ENCODE results near the gene PREPL. TPM values are rescaled to one million over a fixed set of nuclear protein-coding genes. Genes with fewer than 3 reads are reported as not detected.

Gene PREPL
- total and polyA plus RNA-seq, 2 experiments from 2014 or later, result 16.5 to 49.0 TPM

DNA sequence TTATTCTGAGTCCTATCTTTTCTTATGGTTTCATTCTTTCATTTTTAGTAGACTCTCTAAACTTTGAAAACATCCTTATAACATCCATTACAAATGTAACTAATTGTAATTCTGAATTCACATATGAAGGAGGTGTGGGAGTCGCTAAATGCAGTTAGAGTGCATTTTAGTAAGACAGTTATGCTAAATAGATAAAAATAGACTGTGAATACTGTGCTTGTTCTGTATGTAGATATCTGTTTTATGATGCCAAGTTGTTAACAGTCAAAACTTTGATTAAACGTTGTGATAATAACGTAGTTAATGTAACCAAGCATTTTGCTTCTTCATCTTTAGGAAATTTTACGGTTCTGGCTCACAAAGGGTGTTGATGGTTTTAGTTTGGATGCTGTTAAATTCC, 61.7 kb downstream of the PREPL start (continued):
- TF ChIP-seq, protein P1, sequence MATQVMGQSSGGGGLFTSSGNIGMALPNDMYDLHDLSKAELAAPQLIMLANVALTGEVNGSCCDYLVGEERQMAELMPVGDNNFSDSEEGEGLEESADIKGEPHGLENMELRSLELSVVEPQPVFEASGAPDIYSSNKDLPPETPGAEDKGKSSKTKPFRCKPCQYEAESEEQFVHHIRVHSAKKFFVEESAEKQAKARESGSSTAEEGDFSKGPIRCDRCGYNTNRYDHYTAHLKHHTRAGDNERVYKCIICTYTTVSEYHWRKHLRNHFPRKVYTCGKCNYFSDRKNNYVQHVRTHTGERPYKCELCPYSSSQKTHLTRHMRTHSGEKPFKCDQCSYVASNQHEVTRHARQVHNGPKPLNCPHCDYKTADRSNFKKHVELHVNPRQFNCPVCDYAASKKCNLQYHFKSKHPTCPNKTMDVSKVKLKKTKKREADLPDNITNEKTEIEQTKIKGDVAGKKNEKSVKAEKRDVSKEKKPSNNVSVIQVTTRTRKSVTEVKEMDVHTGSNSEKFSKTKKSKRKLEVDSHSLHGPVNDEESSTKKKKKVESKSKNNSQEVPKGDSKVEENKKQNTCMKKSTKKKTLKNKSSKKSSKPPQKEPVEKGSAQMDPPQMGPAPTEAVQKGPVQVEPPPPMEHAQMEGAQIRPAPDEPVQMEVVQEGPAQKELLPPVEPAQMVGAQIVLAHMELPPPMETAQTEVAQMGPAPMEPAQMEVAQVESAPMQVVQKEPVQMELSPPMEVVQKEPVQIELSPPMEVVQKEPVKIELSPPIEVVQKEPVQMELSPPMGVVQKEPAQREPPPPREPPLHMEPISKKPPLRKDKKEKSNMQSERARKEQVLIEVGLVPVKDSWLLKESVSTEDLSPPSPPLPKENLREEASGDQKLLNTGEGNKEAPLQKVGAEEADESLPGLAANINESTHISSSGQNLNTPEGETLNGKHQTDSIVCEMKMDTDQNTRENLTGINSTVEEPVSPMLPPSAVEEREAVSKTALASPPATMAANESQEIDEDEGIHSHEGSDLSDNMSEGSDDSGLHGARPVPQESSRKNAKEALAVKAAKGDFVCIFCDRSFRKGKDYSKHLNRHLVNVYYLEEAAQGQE (IDR thresholded peaks at IDR 0.05; ENCODE audit: unreplicated experiment), result no peak

DNA sequence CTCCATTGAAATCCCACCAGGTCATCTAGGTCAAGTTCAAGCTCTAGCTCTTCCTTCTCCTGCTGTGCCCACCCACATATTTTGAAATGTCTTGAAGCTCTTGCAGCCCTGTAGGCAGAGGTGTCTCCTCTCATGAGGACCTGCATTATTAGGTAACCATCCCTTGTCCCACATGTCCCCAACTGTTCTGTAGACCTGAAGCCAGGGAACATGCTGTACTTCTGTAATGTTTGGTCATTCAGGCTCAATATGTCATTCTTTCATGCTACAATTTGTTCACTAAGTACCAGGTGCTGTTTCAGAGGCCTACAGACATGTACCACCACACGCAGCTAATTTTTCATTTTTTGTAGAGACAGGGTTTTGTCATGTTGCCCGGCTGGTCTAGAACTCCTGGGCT, 63.9 kb downstream of the PREPL start:
- H4K20me1 ChIP-seq (replicated peaks; ENCODE audit: insufficient read depth), result no peaks in the 10 kb centered on the region
- no peaks in the 10 kb centered on the region for H3K27me3 ChIP-seq (ENCODE audit: insufficient read depth)
- no peaks in the 10 kb centered on the region for H3K79me2 ChIP-seq (replicated peaks; ENCODE audit: insufficient read depth)
- no peaks in the 10 kb centered on the region for H3K9me3 Mint-ChIP-seq
- no peaks in the 10 kb centered on the region for H3K4me1 ChIP-seq (ENCODE audit: insufficient read depth)
- H3K4me3 Mint-ChIP-seq, result no peak overlapping the region
- H3K36me3 Mint-ChIP-seq (ENCODE audit: low read depth), result no peaks in the 10 kb centered on the region
- ATAC-seq (no peak), DNase-seq (ENCODE audit: low spot score) (no peak)
- no peak overlapping the region for H3K27ac ChIP-seq (ENCODE audit: low read depth)
- no peaks in the 10 kb centered on the region; the same call in 1 of the 2 replicates for H3K9me2 ChIP-seq (ENCODE audit: insufficient read depth)
- peaks cover 12% of the 10 kb centered on the region for H3K4me1 Mint-ChIP-seq
- no peak overlapping the region for H2AFZ ChIP-seq
- H3K27me3 Mint-ChIP-seq (ENCODE audit: insufficient read depth, low read depth, poor library complexity), result peaks cover 4% of the 10 kb centered on the region
- H3K36me3 ChIP-seq (ENCODE audit: insufficient read depth), result no peaks in the 10 kb centered on the region
- no peaks in the 10 kb centered on the region for H3F3A ChIP-seq (replicated peaks; ENCODE audit: low read depth)
- no peak overlapping the region for H3K27ac Mint-ChIP-seq
- no peak overlapping the region for H3K4me3 ChIP-seq
- H3K4me2 ChIP-seq, result no peak overlapping the region
- TF ChIP-seq EZH2 (IDR thresholded peaks at IDR 0.05; ENCODE audit: low read depth, unreplicated experiment) (no peak), NANOG (IDR thresholded peaks at IDR 0.05; ENCODE audit: borderline replicate concordance) (no peak), POLR2AphosphoS5 (IDR thresholded peaks at IDR 0.05; ENCODE audit: low read depth) (no peak), EZH2phosphoT487 (IDR thresholded peaks at IDR 0.05; ENCODE audit: unreplicated experiment) (no peak), CREB1 (CRISPR knock-in tag; IDR thresholded peaks at IDR 0.05; ENCODE audit: low read depth) (no peak)
- TF ChIP-seq, protein P1 (IDR thresholded peaks at IDR 0.05; ENCODE audit: unreplicated experiment), result no peak
- TF ChIP-seq, protein P2, sequence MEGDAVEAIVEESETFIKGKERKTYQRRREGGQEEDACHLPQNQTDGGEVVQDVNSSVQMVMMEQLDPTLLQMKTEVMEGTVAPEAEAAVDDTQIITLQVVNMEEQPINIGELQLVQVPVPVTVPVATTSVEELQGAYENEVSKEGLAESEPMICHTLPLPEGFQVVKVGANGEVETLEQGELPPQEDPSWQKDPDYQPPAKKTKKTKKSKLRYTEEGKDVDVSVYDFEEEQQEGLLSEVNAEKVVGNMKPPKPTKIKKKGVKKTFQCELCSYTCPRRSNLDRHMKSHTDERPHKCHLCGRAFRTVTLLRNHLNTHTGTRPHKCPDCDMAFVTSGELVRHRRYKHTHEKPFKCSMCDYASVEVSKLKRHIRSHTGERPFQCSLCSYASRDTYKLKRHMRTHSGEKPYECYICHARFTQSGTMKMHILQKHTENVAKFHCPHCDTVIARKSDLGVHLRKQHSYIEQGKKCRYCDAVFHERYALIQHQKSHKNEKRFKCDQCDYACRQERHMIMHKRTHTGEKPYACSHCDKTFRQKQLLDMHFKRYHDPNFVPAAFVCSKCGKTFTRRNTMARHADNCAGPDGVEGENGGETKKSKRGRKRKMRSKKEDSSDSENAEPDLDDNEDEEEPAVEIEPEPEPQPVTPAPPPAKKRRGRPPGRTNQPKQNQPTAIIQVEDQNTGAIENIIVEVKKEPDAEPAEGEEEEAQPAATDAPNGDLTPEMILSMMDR (conservative IDR thresholded peaks at IDR 0.05; ENCODE audit: low read depth in 2 of 2), result no peak
- TF ChIP-seq, protein P3, sequence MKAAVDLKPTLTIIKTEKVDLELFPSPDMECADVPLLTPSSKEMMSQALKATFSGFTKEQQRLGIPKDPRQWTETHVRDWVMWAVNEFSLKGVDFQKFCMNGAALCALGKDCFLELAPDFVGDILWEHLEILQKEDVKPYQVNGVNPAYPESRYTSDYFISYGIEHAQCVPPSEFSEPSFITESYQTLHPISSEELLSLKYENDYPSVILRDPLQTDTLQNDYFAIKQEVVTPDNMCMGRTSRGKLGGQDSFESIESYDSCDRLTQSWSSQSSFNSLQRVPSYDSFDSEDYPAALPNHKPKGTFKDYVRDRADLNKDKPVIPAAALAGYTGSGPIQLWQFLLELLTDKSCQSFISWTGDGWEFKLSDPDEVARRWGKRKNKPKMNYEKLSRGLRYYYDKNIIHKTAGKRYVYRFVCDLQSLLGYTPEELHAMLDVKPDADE (IDR thresholded peaks at IDR 0.05), result no peak
